K562 (cell line): ENCODE results near the gene ZNF792. TPM values are rescaled to one million over a fixed set of nuclear protein-coding genes. Genes with fewer than 3 reads are reported as not detected.

Experiments
- BRF2 ChIP-seq: IDR thresholded peaks from 3 replicates; pipeline ENCODE4 v1.6.1; 2011; ENCODE audit warnings: borderline replicate concordance, mild to moderate bottlenecking; ENCODE audit not compliant: insufficient read length, insufficient read depth
- CBX3 ChIP-seq, 2 experiments: IDR thresholded peaks; 1 replicate in 1 of 2; 2 replicates in 1 of 2; pipeline ENCODE4 v1.6.1; 2012; ENCODE audit warnings: inconsistent platforms in 2 of 2, low read length in 2 of 2, borderline replicate concordance in 1 of 2, control low read depth in 1 of 2
- CBX5 ChIP-seq: IDR thresholded peaks from 2 replicates; pipeline ENCODE4 v1.6.1; 2014; ENCODE audit warnings: low read depth, borderline replicate concordance
- ETV6 ChIP-seq, 3 experiments: fragments of 150-350 bp in 1 of 3; sonication (generic) in 1 of 3; formaldehyde crosslinking in 1 of 3; IDR thresholded peaks; 2 replicates each; pipeline versions ENCODE4 v1.6.1 to v1.8.0; 2014 to 2022; ENCODE audit warnings: borderline replicate concordance in 2 of 3, low read depth in 2 of 3, antibody characterized with exemption in 1 of 3, low read length in 1 of 3, mild to moderate bottlenecking in 1 of 3, missing genetic modification reagents in 1 of 3
- NR1H2 ChIP-seq: sonication (generic); formaldehyde crosslinking; IDR thresholded peaks from 2 replicates; pipeline ENCODE4 v1.4.0; 2020; ENCODE audit warnings: mild to moderate bottlenecking, missing genetic modification reagents
- SIN3B ChIP-seq: fragments of 450-650 bp; IDR thresholded peaks from 2 replicates; pipeline ENCODE4 v1.6.1; 2017; ENCODE audit warnings: low read depth, mild to moderate bottlenecking, moderate library complexity
- ZNF518B ChIP-seq: fragments of 250-450 bp; sonication (Bioruptor Pico); IDR thresholded peaks from 2 replicates; pipeline ENCODE4 v1.5.0; 2021; ENCODE audit warnings: mild to moderate bottlenecking, moderate library complexity
- polyA plus RNA-seq, 8 experiments: library from polyadenylated mRNA; depleted of rRNA in 4 of 8; stranded (reverse) in 5 of 8; unstranded in 3 of 8; fragments of >200 nt; fragmentation: Nextera tagmentation in 2 of 8; fragmentation: Illumina TruSeq in 1 of 8; extraction: Ambion mirVana in 2 of 8; extraction: Trizol in 1 of 8; gene quantifications; 2 replicates each; pipeline versions ENCODE4 v1.2.1 to v1.2.3, GENCODE V29; 2011 to 2014; ENCODE audit warnings: inconsistent platforms in 1 of 8, missing spikeins in 1 of 8
- total RNA-seq, 7 experiments: library from RNA; depleted of rRNA in 6 of 7; stranded (reverse); fragments of >200 nt in 6 of 7; fragmentation: Illumina TruSeq in 2 of 7; extraction: Trizol in 2 of 7; gene quantifications; 2 replicates each; pipeline versions ENCODE4 v1.2.1 to v1.2.3, GENCODE V29; 2011 to 2021; ENCODE audit warnings: low replicate concordance in 1 of 7

The ZNF792 gene
- total and polyA plus RNA-seq, 9 of the 15 experiments (the other 6 are each of a cell fraction or from before 2014, with no cell fraction given): 3.3 to 16.5 (median 10.4) TPM

- TF ChIP-seq ZNF518B (no peak), NR1H2 (CRISPR knock-in tag) (no peak), CBX3 (IDR thresholded peaks at IDR 0.05; ENCODE audit: borderline replicate concordance in 1 of 2, low read length in 2 of 2) (peak in 1 of 2 experiments; percentile 96; a peak in 2 of 3 replicates), CBX5 (peak; percentile 97), ETV6 (IDR thresholded peaks at IDR 0.05; ENCODE audit: borderline replicate concordance in 1 of 2, low read depth in 2 of 2, low read length in 1 of 2) (no peak), ETV6 (CRISPR knock-in tag; IDR thresholded peaks at IDR 0.05; ENCODE audit: borderline replicate concordance) (no peak), BRF2 (no peak), SIN3B (no peak)
Observed at GRCh38 chr19:34976611-34977010, 12.6 kb upstream of the ZNF792 start (continued).
